KBM-7 (cell line): Measurements from ENCODE around the gene TRIM61.
"Not testable (repeated sequence)": the region's sequence is repeated elsewhere in the genome, so short reads cannot be mapped to it uniquely, and the experiment has no call there.

Experiments used
- DNase-seq: peaks from one replicate; pipeline ENCODE4 v3.0.0-alpha.2; 2015
- in situ Hi-C: fragments of 300-500 bp; cut with MboI; formaldehyde crosslinking; loops from 2 replicates; pipeline ENCODE4 v1.14.3; 2020; ENCODE audit warnings: low sequenced_read_pairs, low pct_unique_long_range_greater_than_20kb, mixed read lengths

TRIM61 gene

DNA sequence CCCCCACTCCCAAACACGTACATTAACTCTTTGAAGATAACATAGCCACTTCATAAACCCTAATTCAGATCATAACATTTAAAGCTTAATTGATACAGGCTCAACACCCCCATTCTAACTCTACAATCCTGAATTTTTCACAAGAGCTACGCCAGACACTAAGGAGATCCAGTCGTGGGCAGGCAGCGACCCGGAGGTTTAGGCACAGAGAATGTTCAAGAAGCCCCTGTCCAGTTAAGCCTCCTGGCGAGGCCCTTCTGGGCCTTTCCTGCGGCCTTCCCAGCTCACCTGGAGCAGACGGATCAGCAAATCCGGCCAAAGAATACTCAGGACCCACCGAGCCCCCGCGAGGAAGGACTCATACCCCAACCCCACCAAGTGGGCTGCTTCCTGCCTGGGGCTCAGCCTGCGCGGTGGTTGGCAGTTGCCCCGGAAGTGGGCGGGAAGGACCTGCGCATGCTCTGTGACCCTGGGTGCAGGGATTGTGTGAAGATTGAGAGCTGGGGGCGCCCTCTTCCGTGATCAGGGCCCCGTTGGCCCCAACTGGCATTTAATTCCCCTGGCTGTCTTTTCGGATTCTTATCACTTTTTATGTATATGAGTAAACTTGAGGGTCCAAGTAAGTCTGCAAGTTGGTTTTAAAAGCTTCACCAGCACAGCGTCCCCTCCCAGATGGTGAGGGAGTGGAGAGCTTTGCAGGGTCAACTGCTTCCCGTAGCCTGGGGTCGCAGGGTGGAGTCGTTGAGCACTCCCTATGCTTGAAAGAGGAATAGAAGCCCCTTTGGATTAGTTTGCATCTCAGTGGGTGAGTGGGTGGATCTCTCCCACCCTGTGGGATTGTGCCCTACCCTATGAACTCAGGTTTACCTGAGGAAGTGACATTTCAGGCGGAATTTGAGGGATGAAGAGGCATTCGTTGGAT, at the start of gene TRIM61:
Gene TRIM61 (minus strand): TSS at position 415 of the 922 bp plus-strand sequence. CDS start 7,655 bp downstream, outside the sequence.
- in situ Hi-C loops: no loop called here
- DNase-seq: no peak

- not testable (repeated sequence) for DNase-seq
Observed at GRCh38 chr4:165025782-165026181, 48.3 kb upstream of the TRIM61 start.

GRCh38 chr4:165019995-165020394, 42.5 kb upstream of the TRIM61 start:
- DNase-seq, in situ Hi-C loops: not testable (repeated sequence)

More at GRCh38 chr4:165025782-165026181, 48.3 kb upstream of the TRIM61 start:
- in situ Hi-C loops: not testable (repeated sequence)

GRCh38 chr4:165016971-165017370, 39.5 kb upstream of the TRIM61 start:
- in situ Hi-C loops: no loop called here
- no peak for DNase-seq

DNA sequence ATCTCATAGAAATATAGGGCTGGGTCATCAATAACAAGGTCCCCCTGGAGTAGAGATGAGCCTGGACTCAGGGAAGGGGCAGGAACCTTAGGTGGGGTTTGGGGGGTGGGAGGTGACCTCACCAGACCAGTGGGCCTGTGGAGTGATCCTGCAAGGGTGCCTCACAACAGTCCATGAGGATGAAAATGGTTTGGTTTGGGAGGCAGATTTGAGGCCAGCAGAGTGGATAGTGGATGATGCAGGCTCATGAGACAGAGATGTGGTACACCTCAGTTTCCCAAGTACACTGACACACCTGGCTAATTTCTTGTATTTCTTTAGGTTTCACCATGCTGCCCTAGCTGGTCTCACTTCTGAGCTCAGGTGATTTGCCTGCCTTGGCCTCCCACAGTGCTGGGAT, 36.2 kb upstream of the TRIM61 start:
- in situ Hi-C loops: no loop called here
- DNase-seq: no peak

GRCh38 chr4:165011403-165011802, 33.9 kb upstream of the TRIM61 start:
- no peak for DNase-seq
- in situ Hi-C loops: no loop called here

- DNase-seq: no peak
- in situ Hi-C loops: no loop called here
Observed at GRCh38 chr4:165010991-165011390, 33.5 kb upstream of the TRIM61 start.

GRCh38 chr4:165010487-165010886, 33.0 kb upstream of the TRIM61 start:
- DNase-seq: no peak
- in situ Hi-C loops: no loop called here

GRCh38 chr4:165009493-165010227, 32.2 kb upstream of the TRIM61 start:
- in situ Hi-C loops: no loop called here
- DNase-seq: no peak

GRCh38 chr4:165006886-165007285, 29.4 kb upstream of the TRIM61 start:
- in situ Hi-C loops: no loop called here

DNA sequence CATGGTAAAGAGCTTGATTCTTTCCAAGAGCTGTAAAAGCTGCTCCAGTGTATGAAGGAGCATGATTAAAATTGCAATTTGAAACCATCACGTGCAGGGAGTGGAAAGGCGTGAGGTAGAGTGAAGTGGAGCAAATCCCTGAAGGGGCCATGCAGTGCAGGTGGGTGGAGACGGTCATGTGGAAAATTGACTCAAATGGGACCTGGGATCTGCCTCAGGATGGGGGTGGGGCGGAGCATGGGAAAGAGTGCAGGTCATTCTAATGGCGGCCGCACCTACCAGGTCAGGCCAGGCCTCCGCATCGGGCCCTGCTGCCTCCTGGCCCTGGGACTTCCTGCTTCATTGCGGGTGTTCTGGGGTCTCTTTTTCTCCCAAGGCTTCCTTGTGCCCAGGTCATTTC, 29.0 kb upstream of the TRIM61 start:
- in situ Hi-C loops: no loop called here
- no peak for DNase-seq

More at GRCh38 chr4:165006886-165007285, 29.4 kb upstream of the TRIM61 start:
- no peak for DNase-seq

DNA sequence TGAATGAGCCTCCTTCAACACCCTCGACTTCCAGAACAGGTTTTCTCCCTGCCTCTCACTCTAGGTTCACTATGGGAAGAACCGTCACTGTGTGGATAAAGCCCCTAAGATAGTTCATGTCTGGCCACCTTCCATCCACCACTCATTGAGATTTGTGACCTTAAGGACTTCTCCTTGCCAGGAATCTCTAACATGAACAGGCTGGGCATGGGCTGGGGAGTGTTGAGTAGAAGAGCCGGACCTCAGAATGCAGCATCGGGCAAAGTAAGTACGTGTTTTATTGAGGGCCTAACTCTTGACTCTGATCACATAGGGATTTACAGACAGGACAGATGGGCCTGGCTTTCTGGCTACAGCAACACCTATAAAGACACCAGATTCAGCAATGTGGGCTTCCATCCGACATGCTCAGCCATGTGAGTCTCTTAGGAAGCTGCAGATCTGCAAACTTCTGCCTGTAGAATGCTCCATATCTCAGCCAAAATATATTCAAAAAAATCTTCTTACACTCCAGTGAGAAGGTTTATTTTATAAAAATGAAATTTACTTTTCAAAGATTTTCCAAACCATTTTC, 28.0 kb upstream of the TRIM61 start:
- no peak for DNase-seq
- in situ Hi-C loops: no loop called here

DNA sequence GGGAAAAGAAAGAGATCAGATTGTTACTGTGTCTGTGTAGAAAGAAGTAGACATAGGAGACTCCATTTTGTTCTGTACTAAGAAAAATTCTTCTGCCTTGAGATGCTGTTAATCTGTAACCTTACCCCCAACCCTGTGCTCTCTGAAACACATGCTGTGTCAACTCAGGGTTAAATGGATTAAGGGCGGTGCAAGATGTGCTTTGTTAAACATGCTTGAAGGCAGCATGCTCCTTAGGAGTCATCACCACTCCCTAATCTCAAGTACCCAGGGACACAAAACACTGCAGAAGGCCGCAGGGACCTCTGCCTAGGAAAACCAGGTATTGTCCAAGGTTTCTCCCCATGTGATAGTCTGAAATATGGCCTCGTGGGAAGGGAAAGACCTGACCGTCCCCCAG, 24.5 kb upstream of the TRIM61 start:
- in situ Hi-C loops, DNase-seq: not testable (repeated sequence)

- in situ Hi-C loops, DNase-seq: not testable (repeated sequence)
Observed at GRCh38 chr4:164998526-164999080, 21.1 kb upstream of the TRIM61 start.

GRCh38 chr4:164997941-164998340, 20.5 kb upstream of the TRIM61 start:
- in situ Hi-C loops: no loop called here
- DNase-seq: no peak

- DNase-seq: peak; percentile 10
- in situ Hi-C loops: no loop called here
Observed at GRCh38 chr4:164997324-164997723, 19.9 kb upstream of the TRIM61 start.

DNA sequence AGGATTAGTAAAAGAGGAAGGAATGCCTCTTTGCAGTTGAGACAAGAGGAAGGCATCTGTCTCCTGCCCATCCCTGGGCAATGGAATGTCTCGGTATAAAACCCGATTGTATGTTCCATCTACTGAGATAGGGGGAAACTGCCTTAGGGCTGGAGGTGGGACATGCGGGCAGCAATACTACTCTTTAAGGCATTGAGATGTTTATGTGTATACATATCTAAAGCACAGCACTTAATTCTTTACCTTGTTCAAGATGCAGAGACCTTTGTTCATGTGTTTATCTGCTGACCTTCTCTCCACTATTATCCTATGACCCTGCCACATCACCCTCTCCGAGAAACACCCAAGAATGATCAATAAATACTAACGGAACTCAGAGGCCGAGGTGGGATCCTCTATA, 18.7 kb upstream of the TRIM61 start:
- in situ Hi-C loops, DNase-seq: not testable (repeated sequence)

DNA sequence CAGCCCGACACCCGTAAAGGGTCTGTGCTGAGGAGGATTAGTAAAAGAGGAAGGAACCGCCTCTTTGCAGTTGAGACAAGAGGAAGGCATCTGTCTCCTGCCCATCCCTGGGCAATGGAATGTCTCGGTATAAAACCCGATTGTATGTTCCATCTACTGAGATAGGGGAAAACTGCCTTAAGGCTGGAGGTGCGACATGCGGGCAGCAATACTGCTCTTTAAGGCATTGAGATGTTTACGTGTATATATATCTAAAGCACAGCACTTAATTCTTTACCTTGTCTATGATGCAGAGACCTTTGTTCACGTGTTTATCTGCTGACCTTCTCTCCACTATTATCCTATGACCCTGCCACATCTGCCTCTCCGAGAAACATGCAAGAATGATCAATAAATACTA, 13.3 kb upstream of the TRIM61 start:
- DNase-seq, in situ Hi-C loops: not testable (repeated sequence)

GRCh38 chr4:164989471-164989870, 12.0 kb upstream of the TRIM61 start:
- no peak for DNase-seq
- in situ Hi-C loops: no loop called here
